ENCODE results near the gene CHCHD3. TPM values are rescaled to one million over a fixed set of nuclear protein-coding genes. Genes with fewer than 3 reads are reported as not detected.

CHCHD3 gene
- polyA plus RNA-seq, 3 donors = 30.5 to 56.7 (median 48.8) TPM

DNA sequence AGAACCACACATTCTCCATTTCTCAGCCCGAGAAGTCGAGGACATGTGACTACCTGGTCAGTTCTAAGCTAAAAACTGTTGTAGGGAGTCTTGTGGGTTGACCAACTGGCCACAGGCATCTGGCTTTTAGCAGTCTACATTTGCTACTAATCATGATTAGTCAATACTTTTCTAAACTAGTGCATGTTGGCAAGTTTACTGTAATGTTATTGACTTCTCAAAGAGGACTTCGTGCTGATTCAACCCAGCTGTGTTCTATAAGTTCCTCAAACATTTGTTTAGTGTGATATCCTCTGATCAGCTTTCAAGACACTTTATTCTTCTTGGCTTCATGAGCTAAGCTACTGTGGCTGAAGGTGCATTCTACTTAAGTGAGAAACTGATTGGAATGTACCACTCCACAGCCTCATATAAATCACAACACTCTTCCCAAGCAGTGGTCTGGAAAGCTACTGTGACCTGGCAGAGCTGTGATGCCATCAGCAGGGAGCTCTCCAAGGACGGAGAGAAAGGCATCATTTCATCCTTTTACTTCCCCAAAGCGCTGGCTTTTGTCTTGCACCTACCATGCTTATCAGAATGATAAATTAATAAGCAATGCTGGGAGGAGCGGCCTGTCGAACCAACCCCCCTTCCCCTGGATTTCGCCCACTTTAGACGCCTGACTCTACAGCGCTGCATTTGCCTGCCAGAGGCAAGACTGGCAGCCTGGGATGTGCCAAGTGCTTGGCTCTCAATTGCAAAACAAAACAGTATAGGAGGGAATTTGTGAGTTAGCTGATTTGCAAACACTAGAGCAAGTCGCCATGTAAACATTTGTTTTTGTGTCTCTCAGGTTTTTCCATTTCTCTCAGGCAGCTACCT is 298.9 kb downstream of the CHCHD3 start:
- Mint-ChIP-seq H3K27me3 (ENCODE audit: low read depth in 3 of 3) (peaks cover 0 to 4% (median 0%) of the 10 kb centered on the region in 3 donors), H3K9me3 (peaks cover 0 to 2% (median 0%) of the 10 kb centered on the region in 7 donors), H3K4me3 (no peak overlapping the region), H3K27ac (no peak overlapping the region), H3K36me3 (peaks cover 26 to 29% of the 10 kb centered on the region in 2 donors), H3K4me1 (peaks cover 6% of the 10 kb centered on the region)
- Histone ChIP-seq H3K4me2 (replicated peaks; ENCODE audit: extremely low read depth, low read length, poor library complexity, severe bottlenecking) (no peak overlapping the region), H3K36me3 (replicated peaks in 1 of 2; ENCODE audit: control insufficient read depth in 1 of 2, insufficient read depth in 2 of 2, low read length in 2 of 2) (peaks cover 9 to 26% of the 10 kb centered on the region in 2 donors), H3K4me1 (ENCODE audit: control insufficient read depth in 1 of 2, insufficient read depth in 2 of 2, low read length in 2 of 2) (no peaks in the 10 kb centered on the region), H4K20me1 (ENCODE audit: insufficient read depth, low read length) (no peaks in the 10 kb centered on the region), H3K27me3 (ENCODE audit: control insufficient read depth in 2 of 2, insufficient read depth in 2 of 2, low read length in 2 of 2) (no peaks in the 10 kb centered on the region), H2AFZ (ENCODE audit: insufficient read depth, low read depth, low read length, poor library complexity, severe bottlenecking) (no peak overlapping the region), H3K4me3 (replicated peaks in 1 of 3; ENCODE audit: low read depth in 2 of 3, low read length in 3 of 3) (no peak overlapping the region), H3K9me3 (replicated peaks in 1 of 2; ENCODE audit: control insufficient read depth in 1 of 2, insufficient read depth in 1 of 2, low read length in 2 of 2) (no peaks in the 10 kb centered on the region), H3K79me2 (ENCODE audit: insufficient read depth, low read length) (no peaks in the 10 kb centered on the region), H3K9ac (ENCODE audit: insufficient read depth, low read length, poor library complexity, severe bottlenecking) (no peak overlapping the region), H3K27ac (ENCODE audit: low read depth in 1 of 2, low read length in 2 of 2) (no peak overlapping the region)
- intact Hi-C loops (cut with micrococcal nuclease) = no loop called here
- TF ChIP-seq, protein P1, sequence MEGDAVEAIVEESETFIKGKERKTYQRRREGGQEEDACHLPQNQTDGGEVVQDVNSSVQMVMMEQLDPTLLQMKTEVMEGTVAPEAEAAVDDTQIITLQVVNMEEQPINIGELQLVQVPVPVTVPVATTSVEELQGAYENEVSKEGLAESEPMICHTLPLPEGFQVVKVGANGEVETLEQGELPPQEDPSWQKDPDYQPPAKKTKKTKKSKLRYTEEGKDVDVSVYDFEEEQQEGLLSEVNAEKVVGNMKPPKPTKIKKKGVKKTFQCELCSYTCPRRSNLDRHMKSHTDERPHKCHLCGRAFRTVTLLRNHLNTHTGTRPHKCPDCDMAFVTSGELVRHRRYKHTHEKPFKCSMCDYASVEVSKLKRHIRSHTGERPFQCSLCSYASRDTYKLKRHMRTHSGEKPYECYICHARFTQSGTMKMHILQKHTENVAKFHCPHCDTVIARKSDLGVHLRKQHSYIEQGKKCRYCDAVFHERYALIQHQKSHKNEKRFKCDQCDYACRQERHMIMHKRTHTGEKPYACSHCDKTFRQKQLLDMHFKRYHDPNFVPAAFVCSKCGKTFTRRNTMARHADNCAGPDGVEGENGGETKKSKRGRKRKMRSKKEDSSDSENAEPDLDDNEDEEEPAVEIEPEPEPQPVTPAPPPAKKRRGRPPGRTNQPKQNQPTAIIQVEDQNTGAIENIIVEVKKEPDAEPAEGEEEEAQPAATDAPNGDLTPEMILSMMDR (IDR thresholded peaks at IDR 0.05) = no peak
- no CpG with 5 or more reads among the region's 11 CpGs for WGBS (ENCODE audit: insufficient coverage)
- DNase-seq = no peak

DNA sequence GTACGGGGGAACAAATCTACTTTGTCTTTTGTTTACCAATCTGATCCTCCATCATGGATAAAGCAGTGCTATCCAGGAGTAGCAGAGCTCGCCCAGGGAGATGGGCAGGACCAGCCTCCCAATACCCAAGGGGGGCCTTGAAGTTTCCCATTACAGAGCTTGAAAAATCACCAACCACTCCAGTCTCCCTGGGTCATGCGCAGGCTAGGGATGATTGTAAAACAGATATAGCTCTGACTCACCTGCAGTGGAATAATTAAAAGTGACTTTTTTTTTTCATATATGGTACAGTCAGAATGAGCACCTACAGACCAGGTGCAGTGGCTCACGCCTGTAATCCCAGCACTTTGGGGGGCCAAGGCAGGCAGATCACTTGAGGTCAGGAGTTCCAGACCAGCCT is 301.1 kb downstream of the CHCHD3 start:
- Histone ChIP-seq H4K20me1 (ENCODE audit: insufficient read depth, low read length) (no peaks in the 10 kb centered on the region), H2AFZ (ENCODE audit: insufficient read depth, low read depth, low read length, poor library complexity, severe bottlenecking) (no peak overlapping the region), H3K4me1 (ENCODE audit: control insufficient read depth in 1 of 2, insufficient read depth in 2 of 2, low read length in 2 of 2) (no peaks in the 10 kb centered on the region), H3K9ac (ENCODE audit: insufficient read depth, low read length, poor library complexity, severe bottlenecking) (no peak overlapping the region), H3K79me2 (ENCODE audit: insufficient read depth, low read length) (no peaks in the 10 kb centered on the region), H3K4me2 (replicated peaks; ENCODE audit: extremely low read depth, low read length, poor library complexity, severe bottlenecking) (no peak overlapping the region), H3K27me3 (ENCODE audit: control insufficient read depth in 2 of 2, insufficient read depth in 2 of 2, low read length in 2 of 2) (no peaks in the 10 kb centered on the region), H3K9me3 (replicated peaks in 1 of 2; ENCODE audit: control insufficient read depth in 1 of 2, insufficient read depth in 1 of 2, low read length in 2 of 2) (no peaks in the 10 kb centered on the region), H3K36me3 (replicated peaks in 1 of 2; ENCODE audit: control insufficient read depth in 1 of 2, insufficient read depth in 2 of 2, low read length in 2 of 2) (peaks cover 9 to 17% of the 10 kb centered on the region in 2 donors), H3K27ac (ENCODE audit: low read depth in 1 of 2, low read length in 2 of 2) (no peak overlapping the region), H3K4me3 (replicated peaks in 1 of 3; ENCODE audit: low read depth in 2 of 3, low read length in 3 of 3) (no peak overlapping the region)
- peaks cover 0 to 3% (median 0%) of the 10 kb centered on the region in 7 donors for H3K9me3 Mint-ChIP-seq
- peaks cover 13% of the 10 kb centered on the region for H3K4me1 Mint-ChIP-seq
- H3K36me3 Mint-ChIP-seq = peaks cover 23% of the 10 kb centered on the region in 2 donors
- intact Hi-C loops (cut with micrococcal nuclease) = no loop called here
- H3K27me3 Mint-ChIP-seq (ENCODE audit: low read depth in 3 of 3) = peaks cover 0 to 9% (median 8%) of the 10 kb centered on the region in 3 donors
- H3K4me3 Mint-ChIP-seq = no peak overlapping the region
- TF ChIP-seq, protein P1 (IDR thresholded peaks at IDR 0.05) = no peak
- DNase-seq = no peak
- WGBS (ENCODE audit: insufficient coverage) = 100% methylated on average over 2 of the region's 4 CpGs
- no peak overlapping the region for H3K27ac Mint-ChIP-seq
